CMK (cell line): ENCODE measurements around the gene BEND4.
"Not testable (repeated sequence)": the region's sequence is repeated elsewhere in the genome, so short reads cannot be mapped to it uniquely, and the experiment has no call there.

Source experiments
- DNase-seq: peaks from one replicate; pipeline ENCODE4 v3.0.0-alpha.2; 2010; ENCODE audit warnings: low read depth

BEND4 gene

DNA sequence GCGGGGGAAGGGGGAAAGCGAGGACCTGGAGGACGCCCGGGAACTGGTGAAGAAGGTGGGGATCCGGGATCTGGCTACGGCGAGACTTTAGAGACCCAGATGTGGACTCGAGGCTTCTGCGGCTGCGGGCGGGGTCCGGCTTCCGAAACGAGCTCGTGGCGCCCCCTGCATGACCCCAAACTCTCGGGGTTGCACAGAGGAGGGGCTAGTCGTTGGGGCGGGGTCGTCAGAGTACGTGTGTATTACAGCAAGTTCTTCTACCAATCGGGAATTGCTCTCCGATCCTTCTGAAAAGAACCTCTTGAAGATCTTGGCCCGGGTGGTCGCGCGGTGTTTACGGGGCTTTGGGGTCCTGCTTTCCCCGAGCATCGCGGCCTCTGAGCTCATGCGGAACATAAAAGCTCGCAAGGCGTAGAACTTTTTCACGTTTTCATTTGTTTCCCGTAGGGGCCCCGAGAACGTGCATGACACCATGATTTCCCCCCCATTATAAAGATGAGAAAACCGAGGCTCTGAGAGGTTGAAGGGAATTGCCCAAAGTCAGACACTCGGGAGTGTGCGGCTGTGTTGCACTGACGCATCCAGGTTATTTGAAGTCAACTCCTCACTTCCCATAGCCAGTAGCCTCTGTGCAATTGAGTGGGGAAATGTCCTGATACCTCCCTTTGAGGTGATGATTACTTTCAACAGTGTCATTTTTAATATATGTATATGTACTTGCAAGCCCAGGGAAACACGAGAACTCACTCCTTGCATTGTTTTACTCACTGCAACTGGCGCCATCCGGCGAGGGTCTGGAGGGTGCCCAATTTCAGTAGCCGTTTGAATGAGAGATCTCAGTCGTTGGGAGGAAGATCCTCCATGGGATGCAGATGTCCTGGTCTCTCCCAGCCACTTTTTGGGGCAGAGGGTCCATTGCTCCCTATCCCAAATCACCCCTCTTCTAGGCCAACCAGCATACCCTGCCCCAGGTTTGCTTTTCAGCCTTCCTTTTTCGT is at the start of gene BEND4:
Gene BEND4 (minus strand): TSS at position 149 of the 998 bp plus-strand sequence. CDS start 512 bp downstream, outside the sequence.
- no peak for DNase-seq

GRCh38 chr4:42197341-42197740 is 44.9 kb upstream of the BEND4 start:
- DNase-seq, result no peak

GRCh38 chr4:42172921-42173320 is 20.5 kb upstream of the BEND4 start:
- no peak for DNase-seq

DNA sequence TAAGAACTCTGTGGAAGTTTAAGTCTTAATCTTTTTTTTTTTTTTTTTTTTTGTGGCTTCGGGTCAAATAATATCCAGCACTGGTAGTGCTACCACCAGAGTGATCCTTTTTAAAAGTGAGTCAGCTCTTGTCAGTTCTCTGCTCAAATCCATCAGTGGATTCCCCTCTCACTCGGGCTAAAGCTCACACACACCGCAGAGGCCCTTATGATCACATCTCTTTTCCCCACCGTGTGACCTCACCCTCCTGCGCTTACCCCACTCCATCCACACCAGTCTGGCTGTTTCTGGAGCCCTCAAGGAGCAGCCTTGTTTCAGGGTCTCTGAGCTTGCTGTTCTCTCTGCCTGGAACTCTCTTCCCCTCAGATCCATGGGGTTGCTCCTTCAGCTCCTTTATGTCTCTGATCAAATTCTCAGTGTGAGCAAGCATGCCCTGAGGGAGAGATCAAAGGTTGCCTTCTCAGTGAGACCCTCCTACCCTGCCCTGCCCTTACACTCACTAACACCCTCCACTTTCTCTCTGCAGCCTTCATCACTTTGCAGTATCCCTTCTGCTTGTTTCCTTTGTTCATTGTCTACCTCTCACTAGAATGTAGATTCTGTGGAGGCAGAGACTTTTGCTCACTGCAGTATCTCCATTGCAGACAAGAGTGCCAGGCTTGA is 19.8 kb upstream of the BEND4 start:
- DNase-seq, result no peak

DNA sequence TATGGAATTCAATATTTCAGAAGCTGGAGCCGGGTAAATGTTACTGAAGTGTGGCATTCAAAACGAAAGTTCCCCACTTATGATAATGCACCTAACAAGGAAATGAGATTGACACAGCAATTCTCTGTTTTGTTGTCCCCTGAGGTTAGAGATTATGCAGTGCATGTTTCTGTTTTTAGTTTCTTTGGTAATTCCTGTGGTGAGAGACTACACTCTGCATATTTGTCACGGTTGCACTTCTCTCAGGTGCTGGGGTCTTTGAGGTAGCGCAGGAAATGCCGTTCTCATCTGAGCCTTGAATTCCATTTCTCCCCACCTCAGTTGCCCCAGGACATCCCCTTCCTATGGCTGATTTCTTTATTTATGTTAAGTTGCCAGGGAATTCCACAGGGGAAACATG is 15.3 kb upstream of the BEND4 start:
- DNase-seq, result no peak

DNA sequence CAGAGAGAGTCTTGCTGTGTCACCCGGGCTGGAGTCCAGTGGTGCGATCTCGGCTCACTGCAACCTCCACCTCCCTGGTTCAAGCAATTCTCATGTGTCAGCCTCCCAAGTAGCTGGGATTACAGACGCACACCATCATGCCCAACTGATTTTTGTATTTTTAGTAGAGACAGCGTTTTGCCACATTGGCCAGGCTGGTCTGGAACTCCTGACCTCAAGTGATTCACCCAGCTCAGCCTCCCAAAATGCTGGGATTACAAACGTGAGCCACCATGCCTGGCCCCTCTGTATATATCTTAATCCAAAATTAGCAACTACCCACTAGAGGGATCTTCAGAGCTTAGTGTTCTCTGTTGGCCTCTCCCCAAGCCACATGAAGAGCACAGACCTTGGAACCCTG is 13.7 kb upstream of the BEND4 start:
- DNase-seq, result not testable (repeated sequence)

GRCh38 chr4:42159271-42160001 is 7.0 kb upstream of the BEND4 start:
- DNase-seq, result no peak

DNA sequence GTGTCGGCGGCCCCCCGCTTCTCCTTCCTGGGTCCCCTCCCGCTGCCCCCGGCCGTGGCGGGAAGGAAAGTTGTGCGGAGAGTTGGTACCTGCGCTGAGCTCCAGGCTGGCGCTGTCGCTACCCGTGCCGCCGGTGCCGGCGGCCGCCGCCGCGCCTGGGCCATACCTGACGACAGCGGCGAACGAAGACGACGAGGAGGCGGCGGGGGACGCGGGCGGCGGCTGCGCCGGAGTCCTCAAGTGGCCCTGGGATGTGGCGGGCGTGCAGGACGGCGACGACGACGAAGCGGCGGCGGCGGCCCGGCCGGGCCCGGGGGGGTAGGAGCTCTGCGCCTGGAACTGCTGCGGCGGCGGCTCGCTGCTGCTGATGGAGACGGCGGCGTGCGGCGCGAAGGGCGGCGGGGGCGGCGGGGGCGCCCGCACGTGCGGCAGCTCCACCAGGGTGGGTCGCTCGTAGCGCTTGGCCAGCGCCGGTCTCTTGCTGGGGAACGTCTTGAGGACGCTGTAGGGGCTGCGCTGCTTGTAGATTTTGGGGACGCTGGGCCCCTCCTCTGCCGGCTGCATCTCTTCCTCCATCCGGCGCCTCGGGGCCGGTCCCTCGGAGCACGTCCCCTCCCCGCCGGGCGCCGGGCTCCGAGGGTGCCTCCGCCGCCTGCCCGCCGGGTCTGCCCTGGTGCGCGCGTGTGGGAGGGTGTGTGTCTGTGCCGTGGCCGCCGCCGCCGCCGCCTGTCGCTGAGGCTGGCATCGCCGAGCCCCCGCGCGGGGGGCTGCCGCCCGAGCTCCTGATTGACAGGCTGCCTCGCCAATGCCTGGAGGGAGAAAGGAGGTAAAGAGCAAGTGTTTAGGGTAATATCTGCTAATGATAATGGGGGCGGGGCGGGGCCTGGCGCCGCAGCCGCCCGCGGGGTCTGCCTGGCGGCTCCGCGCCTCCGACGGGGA is 618 bp downstream of the BEND4 start:
- no peak for DNase-seq

GRCh38 chr4:42150653-42151567 is 1.5 kb downstream of the BEND4 start:
- DNase-seq, result no peak

- DNase-seq, result no peak
Observed at GRCh38 chr4:42149004-42149403, 3.5 kb downstream of the BEND4 start.

GRCh38 chr4:42148425-42148824 is 4.0 kb downstream of the BEND4 start:
- no peak for DNase-seq

GRCh38 chr4:42144028-42144427 is 8.4 kb downstream of the BEND4 start:
- no peak for DNase-seq

GRCh38 chr4:42142591-42142990 is 9.9 kb downstream of the BEND4 start:
- DNase-seq, result no peak

GRCh38 chr4:42136371-42136770 is 16.1 kb downstream of the BEND4 start:
- DNase-seq, result no peak

- DNase-seq, result no peak
Observed at GRCh38 chr4:42133006-42133405, 19.4 kb downstream of the BEND4 start.

- no peak for DNase-seq
Observed at GRCh38 chr4:42132099-42132498, 20.4 kb downstream of the BEND4 start.

GRCh38 chr4:42123071-42123644 is 29.3 kb downstream of the BEND4 start:
- DNase-seq, result no peak

- DNase-seq, result no peak
Observed at GRCh38 chr4:42122237-42122636, 30.2 kb downstream of the BEND4 start.

GRCh38 chr4:42119886-42120285 is 32.6 kb downstream of the BEND4 start:
- DNase-seq, result no peak

GRCh38 chr4:42112846-42113245 is 39.6 kb downstream of the BEND4 start:
- DNase-seq, result no peak
